A673 (cell line): Measurements from ENCODE around the gene ENTHD1. TPM values are rescaled to one million over a fixed set of nuclear protein-coding genes. Genes with fewer than 3 reads are reported as not detected.

Experiments
- BruUV-seq: library from RNA; stranded (reverse); fragments of 400-500 nt; replicated peaks from 2 replicates; lab custom pipeline; 2021; lab: Mats Ljungman, UMichigan
- CTCF ChIA-PET: fragments of 300-600 bp; sonication (Branson Sonifier 250); formaldehyde crosslinking; loops from one replicate; lab custom pipeline; 2022; ENCODE audit warnings: antibody characterized with exemption; lab: Charles Lee
- POLR2A ChIA-PET: fragments of 300-600 bp; sonication (Branson Sonifier 250); formaldehyde crosslinking; loops from one replicate; lab custom pipeline; 2022; ENCODE audit warnings: antibody characterized with exemption; ENCODE audit not compliant: low non-redundant PET; lab: Charles Lee
- DNase-seq: peaks from one replicate; pipeline ENCODE4 v3.0.0-alpha.2; 2015; ENCODE audit warnings: low spot score
- H3K27ac ChIP-seq: fragments of 200-600 bp; sonication (generic); 2 replicates; pipeline ENCODE4 v1.5.1; 2016; ENCODE audit warnings: mixed run types, low read depth, mild to moderate bottlenecking, mixed read lengths, antibody characterized with exemption, low read length; ENCODE audit not compliant: poor library complexity, severe bottlenecking
- H3K27me3 ChIP-seq: fragments of 200-600 bp; sonication (generic); replicated peaks from 2 replicates; pipeline ENCODE4 v1.6.1; 2017; ENCODE audit warnings: mixed run types, low read depth, mild to moderate bottlenecking, mixed read lengths, antibody characterized with exemption, low read length; ENCODE audit not compliant: insufficient read depth, poor library complexity
- H3K36me3 ChIP-seq: fragments of 200-600 bp; sonication (generic); 2 replicates; pipeline ENCODE4 v1.6.1; 2016; ENCODE audit warnings: mixed run types, mild to moderate bottlenecking, mixed read lengths, antibody characterized with exemption, low read length; ENCODE audit not compliant: insufficient read depth, poor library complexity, severe bottlenecking
- H3K4me1 ChIP-seq: fragments of 200-600 bp; sonication (generic); 2 replicates; pipeline ENCODE4 v1.6.1; 2017; ENCODE audit warnings: mixed run types, mild to moderate bottlenecking, mixed read lengths, antibody characterized with exemption, low read length; ENCODE audit not compliant: insufficient read depth, poor library complexity, severe bottlenecking
- H3K4me3 ChIP-seq: fragments of 200-600 bp; sonication (generic); 2 replicates; pipeline ENCODE4 v1.5.1; 2016; ENCODE audit warnings: low read depth, mixed run types, mild to moderate bottlenecking, mixed read lengths, low read length; ENCODE audit not compliant: poor library complexity, severe bottlenecking
- H3K9me3 ChIP-seq: fragments of 200-600 bp; sonication (generic); 2 replicates; pipeline ENCODE4 v1.6.1; 2016; ENCODE audit warnings: mixed run types, low read depth, mild to moderate bottlenecking, mixed read lengths, antibody characterized with exemption, low read length; ENCODE audit not compliant: poor library complexity, severe bottlenecking
- EZH2 ChIP-seq: fragments of 200-600 bp; sonication (generic); IDR thresholded peaks from 2 replicates; pipeline ENCODE4 v1.6.1; 2017; ENCODE audit warnings: borderline replicate concordance, low read depth, mild to moderate bottlenecking, mixed read lengths, antibody characterized with exemption, low read length; ENCODE audit not compliant: poor library complexity, severe bottlenecking
- intact Hi-C: fragments of 100-400 bp; cut with micrococcal nuclease; formaldehyde crosslinking; loops from one replicate; pipeline ENCODE4 v1.10.0; 2022; ENCODE audit not compliant: unreplicated experiment
- total RNA-seq: library from RNA; stranded (reverse); gene quantifications from 2 replicates; pipeline ENCODE4 v1.2.3, GENCODE V29; 2021
- TF ChIP-seq, protein P1 (sequence below): fragments of 300-800, 200-600 bp; sonication (generic); conservative IDR thresholded peaks from 2 replicates; pipeline ENCODE4 v1.5.1; 2017; ENCODE audit warnings: low read depth, mild to moderate bottlenecking, antibody characterized with exemption, low read length, moderate library complexity, mixed read lengths

ENTHD1 gene
- total RNA-seq, 1 experiment from 2014 or later: not detected

- CTCF ChIA-PET: no interaction called here
- BruUV-seq: no TSS peak
- no peaks in the 10 kb centered on the region for H3K9me3 ChIP-seq
- H3K4me1 ChIP-seq: no peaks in the 10 kb centered on the region
- POLR2A ChIA-PET: no interaction called here
- intact Hi-C loops: no loop called here
- no peak overlapping the region for H3K4me3 ChIP-seq
- H3K27ac ChIP-seq: no peak overlapping the region
- no peak for TF ChIP-seq EZH2
- TF ChIP-seq, protein P1, sequence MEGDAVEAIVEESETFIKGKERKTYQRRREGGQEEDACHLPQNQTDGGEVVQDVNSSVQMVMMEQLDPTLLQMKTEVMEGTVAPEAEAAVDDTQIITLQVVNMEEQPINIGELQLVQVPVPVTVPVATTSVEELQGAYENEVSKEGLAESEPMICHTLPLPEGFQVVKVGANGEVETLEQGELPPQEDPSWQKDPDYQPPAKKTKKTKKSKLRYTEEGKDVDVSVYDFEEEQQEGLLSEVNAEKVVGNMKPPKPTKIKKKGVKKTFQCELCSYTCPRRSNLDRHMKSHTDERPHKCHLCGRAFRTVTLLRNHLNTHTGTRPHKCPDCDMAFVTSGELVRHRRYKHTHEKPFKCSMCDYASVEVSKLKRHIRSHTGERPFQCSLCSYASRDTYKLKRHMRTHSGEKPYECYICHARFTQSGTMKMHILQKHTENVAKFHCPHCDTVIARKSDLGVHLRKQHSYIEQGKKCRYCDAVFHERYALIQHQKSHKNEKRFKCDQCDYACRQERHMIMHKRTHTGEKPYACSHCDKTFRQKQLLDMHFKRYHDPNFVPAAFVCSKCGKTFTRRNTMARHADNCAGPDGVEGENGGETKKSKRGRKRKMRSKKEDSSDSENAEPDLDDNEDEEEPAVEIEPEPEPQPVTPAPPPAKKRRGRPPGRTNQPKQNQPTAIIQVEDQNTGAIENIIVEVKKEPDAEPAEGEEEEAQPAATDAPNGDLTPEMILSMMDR: no peak
- DNase-seq: no peak
- no peaks in the 10 kb centered on the region for H3K36me3 ChIP-seq
- no peaks in the 10 kb centered on the region for H3K27me3 ChIP-seq
Measured at GRCh38 chr22:39722501-39722900, 171.1 kb downstream of the ENTHD1 start.

DNA sequence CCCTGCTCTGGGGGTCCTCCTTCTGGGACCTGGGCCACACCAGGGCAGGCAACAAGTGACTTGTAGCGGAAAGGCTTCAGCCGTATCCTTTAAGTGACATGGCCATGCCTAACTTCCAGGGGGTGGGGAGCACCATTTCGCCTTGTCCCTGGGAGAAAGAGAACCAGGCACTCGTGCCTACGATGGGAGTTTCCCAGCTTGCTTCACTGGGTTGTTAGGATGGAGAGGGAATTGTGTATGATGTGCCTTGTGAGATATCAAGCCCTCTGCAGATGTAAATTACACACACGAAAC lies 171.6 kb downstream of the ENTHD1 start:
- Histone ChIP-seq H3K4me1 (no peaks in the 10 kb centered on the region), H3K4me3 (no peak overlapping the region), H3K9me3 (no peaks in the 10 kb centered on the region), H3K27me3 (no peaks in the 10 kb centered on the region), H3K36me3 (no peaks in the 10 kb centered on the region), H3K27ac (no peak overlapping the region)
- POLR2A ChIA-PET: interaction anchor here (0.6 kb wide), 1 partner anchor 111 kb away, joined by 4 read pairs; no protein-coding TSS in a partner anchor
- no peak for DNase-seq
- BruUV-seq: no TSS peak
- no peak for TF ChIP-seq EZH2
- TF ChIP-seq, protein P1: no peak
- CTCF ChIA-PET: no interaction called here
- intact Hi-C loops: no loop called here

- DNase-seq: no peak
- H3K9me3 ChIP-seq: no peaks in the 10 kb centered on the region
- BruUV-seq: no TSS peak
- ChIA-PET CTCF (no interaction called here), POLR2A (interaction anchor here (0.6 kb wide), 1 partner anchor 111 kb away, joined by 4 read pairs; no protein-coding TSS in a partner anchor)
- H3K27me3 ChIP-seq: no peaks in the 10 kb centered on the region
- H3K36me3 ChIP-seq: no peaks in the 10 kb centered on the region
- no peak overlapping the region for H3K27ac ChIP-seq
- TF ChIP-seq EZH2: no peak
- TF ChIP-seq, protein P1: no peak
- H3K4me3 ChIP-seq: no peak overlapping the region
- H3K4me1 ChIP-seq: no peaks in the 10 kb centered on the region
- intact Hi-C loops: no loop called here
Measured at GRCh38 chr22:39721206-39722031, 172.1 kb downstream of the ENTHD1 start.
